ENCODE data around the gene EPAS1.

Gene EPAS1

GRCh38 chr2:46411985-46412384, 114.8 kb downstream of the EPAS1 start:
- no peak for DNase-seq

GRCh38 chr2:46413111-46413510, 115.9 kb downstream of the EPAS1 start:
- DNase-seq = no peak

- DNase-seq = no peak
Observed at GRCh38 chr2:46413631-46414030, 116.4 kb downstream of the EPAS1 start.

- DNase-seq = no peak
Observed at GRCh38 chr2:46414701-46415100, 117.5 kb downstream of the EPAS1 start.

- DNase-seq = no peak
Observed at GRCh38 chr2:46416280-46416679, 119.1 kb downstream of the EPAS1 start.

GRCh38 chr2:46416739-46417403, 119.7 kb downstream of the EPAS1 start:
- DNase-seq = no peak

GRCh38 chr2:46420945-46421344, 123.7 kb downstream of the EPAS1 start:
- DNase-seq = no peak

- no peak for DNase-seq
Observed at GRCh38 chr2:46421361-46421760, 124.2 kb downstream of the EPAS1 start.

- no peak for DNase-seq
Observed at GRCh38 chr2:46422717-46423394, 125.6 kb downstream of the EPAS1 start.

GRCh38 chr2:46424937-46425336, 127.7 kb downstream of the EPAS1 start:
- no peak for DNase-seq

- DNase-seq = no peak
Observed at GRCh38 chr2:46428911-46429436, 131.8 kb downstream of the EPAS1 start.

GRCh38 chr2:46430413-46430812, 133.2 kb downstream of the EPAS1 start:
- DNase-seq = no peak

GRCh38 chr2:46430992-46431391, 133.8 kb downstream of the EPAS1 start:
- DNase-seq = no peak

GRCh38 chr2:46431481-46432235, 134.5 kb downstream of the EPAS1 start:
- DNase-seq = no peak

GRCh38 chr2:46434851-46435273, 137.7 kb downstream of the EPAS1 start:
- no peak for DNase-seq

- no peak for DNase-seq
Observed at GRCh38 chr2:46435353-46435752, 138.1 kb downstream of the EPAS1 start.

GRCh38 chr2:46435796-46436360, 138.7 kb downstream of the EPAS1 start:
- no peak for DNase-seq
